HS-27A (cell line): Measurements from ENCODE around the gene PEAK3.
"Not testable (repeated sequence)": the region's sequence is repeated elsewhere in the genome, so short reads cannot be mapped to it uniquely, and the experiment has no call there.

Source experiments
- DNase-seq: peaks from one replicate; pipeline ENCODE4 v3.0.0-alpha.2; 2012; ENCODE audit warnings: low read depth, missing footprints

The PEAK3 gene

DNA sequence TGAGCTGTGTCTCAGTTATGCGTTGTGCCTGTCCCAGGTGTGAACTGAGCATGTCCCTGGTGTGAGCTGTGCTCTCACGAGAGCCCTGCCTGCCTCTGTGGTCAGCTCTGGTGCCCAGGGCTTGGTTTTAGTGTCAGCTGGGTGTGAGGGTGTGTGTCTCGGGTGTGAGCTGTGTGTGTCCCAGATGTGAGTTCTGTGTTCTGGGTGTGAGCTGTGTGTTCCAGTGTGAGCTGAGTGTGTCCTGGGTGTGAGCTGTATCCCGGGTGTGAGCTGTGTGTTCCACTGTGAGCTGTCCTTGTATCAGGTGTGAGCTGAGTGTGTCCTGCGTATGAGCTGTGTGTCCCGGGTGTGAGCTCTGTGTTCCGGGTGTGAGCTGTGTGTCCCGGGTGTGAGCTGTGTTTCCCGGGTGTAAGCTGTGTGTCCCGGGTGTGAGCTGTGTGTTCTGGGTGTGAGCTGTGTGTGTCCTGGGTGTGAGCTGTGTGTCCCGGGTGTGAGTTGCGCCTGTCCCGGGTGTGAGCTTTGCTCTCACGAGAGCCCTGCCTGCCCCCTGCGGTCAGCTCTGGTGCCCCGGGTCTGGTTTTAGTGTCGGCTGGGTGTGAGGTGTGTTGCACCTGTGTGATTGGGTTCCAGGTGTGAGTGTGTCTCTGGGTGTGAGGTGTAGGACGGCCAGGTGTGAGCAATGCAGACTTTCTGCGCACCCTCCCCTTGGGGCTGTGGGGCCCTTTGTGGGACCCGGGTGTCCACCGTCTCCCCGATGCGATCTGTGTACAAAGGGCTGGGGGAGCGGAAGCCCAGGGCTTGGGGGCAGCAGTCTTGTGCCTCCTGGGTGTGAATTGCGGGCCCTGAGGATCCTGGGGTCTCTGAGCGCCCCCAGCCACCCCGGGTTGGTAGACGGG lies 7.1 kb upstream of the PEAK3 start:
- DNase-seq, result no peak

DNA sequence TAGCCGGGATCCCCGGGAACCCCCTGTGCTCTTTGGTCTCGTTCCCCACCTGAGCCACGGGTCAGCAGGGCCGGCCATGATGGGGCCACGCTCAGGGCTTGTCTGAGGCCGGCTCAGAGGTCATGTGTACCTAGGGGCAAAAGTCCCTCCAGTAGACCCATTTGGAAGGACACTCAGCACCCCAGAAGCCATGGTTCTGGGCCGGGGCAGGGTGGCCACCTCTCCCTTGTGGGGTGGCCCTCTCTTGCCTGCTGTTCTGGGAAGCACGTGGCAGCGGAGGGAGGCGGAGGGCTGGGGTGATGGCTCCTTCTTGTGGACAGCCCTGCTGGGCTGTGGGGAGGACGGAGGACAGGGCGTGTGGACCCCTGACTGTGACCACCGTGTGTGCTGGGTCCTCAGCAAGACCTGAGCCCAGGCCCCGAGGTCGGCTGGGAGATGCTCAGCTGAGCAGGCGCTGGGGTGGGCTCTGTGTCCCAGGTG lies 6.4 kb upstream of the PEAK3 start:
- DNase-seq, result no peak

DNA sequence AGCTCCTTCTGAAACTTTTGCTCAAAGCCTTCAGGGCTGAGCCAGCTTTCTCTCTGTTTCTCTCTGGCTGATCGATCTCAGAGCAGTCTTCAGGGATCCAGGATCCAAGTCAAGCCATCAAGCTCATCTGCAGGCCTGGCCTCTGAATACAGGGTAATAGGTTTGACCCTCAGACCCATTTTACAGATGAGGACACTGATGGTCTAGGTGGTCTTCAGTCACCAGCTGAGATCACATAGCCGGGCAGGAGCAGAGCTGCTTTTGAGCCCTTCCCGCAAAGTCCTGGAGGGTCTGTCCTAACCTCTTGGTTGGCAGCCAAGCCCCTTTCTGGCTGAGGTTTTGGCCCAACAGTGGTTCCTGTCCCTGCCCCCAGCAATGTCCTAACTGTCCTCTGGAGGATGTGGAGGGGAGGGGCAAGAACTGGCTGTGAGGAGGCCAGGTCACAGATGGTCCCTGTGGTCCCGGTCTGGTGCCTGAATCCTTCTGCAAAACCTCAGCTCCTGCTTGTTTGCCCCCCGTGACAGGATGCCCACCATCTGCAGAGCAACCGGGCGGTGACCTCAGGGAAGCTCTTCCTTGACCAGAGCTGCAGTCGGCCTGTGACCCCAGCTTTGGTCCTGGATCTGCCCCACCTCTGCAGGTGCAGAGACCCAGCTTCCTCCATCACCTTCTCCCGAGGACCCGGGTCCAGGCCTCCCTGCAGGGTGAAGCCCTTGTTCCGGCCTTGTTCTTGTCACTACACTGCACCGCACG lies 5.8 kb upstream of the PEAK3 start:
- DNase-seq, result no peak

DNA sequence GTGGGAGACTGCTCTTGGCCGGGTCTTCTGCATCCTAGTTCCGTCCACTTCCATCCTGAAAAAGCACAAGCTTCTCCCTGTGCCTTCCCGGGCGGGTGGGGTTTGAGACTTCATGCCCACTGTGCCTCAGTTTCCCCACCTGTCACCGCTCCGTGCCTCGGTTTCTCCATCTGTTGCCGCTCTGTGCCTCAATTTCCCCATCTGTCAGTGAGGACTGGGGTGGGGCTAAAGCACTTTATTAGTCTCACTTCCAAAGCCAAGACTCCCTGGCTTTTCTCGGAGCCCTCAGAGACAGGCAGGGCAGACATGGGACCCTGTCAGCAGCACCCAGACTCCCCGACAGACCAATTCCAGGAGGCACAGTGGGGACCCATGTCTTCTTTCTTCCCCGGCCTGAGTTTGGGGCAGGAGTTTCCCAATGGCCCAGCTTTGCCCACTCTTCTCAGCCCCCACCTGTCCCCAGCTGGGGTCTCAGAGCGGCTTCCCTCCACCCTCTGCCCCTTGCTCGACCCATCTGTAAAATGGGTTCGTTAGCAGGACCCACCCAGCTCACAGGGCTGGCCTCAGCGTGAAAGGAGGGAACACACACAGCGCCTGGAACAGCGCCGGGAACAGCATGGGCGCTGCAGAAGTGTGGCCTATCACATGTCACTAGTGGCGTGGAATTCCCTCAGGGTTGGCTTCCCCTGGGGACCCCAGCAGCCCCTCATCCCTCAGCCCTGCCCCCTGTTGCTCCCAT lies 4.6 kb upstream of the PEAK3 start:
- DNase-seq, result no peak

DNA sequence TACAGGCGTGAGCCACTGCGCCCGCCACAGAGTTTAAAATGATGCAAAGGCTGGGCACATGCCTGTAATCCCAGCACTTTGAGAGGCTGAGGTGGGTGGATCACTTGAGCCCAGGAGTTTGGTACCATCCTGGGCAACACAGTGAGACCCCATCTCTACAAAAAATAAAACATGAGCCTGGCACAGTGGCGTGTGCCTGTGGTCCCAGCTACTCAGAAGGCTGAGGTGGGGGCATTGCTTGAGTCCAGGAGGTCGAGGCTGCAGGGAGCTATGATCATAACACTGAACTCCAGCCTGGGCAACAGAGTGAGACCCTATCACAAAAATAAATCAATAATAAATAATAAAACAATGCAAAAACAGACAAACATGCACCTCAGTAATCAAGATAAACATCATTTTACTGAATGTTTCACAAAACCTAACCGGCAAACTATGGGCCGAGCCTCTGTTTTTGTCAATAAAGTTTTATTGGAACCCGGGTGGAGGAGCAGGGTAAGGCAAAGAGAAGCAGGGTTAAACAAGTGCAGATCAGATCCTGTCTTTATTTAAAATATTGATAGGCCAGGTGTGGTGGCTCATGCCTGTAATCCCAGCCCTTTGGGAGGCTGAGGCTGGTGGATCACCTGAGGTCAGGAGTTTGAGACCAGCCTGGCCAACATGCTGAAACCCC lies 2.0 kb upstream of the PEAK3 start:
- DNase-seq, result no peak

DNA sequence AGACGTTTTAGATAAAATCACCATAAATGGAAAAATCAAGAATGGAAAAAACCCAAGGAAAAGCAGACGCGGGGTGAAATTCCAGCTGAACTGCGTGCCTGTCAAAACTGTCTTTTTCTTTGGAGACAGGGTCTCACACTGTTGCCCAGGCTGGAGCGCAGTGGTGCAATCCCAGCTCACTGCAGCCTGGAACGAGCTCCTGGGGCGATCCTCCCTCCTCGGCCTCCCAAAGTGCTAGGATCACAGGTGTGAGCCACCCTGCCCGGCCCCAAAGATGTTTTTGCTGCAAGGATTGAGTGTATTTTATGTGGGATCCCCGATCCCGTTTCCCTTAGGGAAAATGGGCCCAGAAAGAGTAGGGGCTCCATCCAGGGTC lies 875 bp upstream of the PEAK3 start:
- DNase-seq, result no peak

DNA sequence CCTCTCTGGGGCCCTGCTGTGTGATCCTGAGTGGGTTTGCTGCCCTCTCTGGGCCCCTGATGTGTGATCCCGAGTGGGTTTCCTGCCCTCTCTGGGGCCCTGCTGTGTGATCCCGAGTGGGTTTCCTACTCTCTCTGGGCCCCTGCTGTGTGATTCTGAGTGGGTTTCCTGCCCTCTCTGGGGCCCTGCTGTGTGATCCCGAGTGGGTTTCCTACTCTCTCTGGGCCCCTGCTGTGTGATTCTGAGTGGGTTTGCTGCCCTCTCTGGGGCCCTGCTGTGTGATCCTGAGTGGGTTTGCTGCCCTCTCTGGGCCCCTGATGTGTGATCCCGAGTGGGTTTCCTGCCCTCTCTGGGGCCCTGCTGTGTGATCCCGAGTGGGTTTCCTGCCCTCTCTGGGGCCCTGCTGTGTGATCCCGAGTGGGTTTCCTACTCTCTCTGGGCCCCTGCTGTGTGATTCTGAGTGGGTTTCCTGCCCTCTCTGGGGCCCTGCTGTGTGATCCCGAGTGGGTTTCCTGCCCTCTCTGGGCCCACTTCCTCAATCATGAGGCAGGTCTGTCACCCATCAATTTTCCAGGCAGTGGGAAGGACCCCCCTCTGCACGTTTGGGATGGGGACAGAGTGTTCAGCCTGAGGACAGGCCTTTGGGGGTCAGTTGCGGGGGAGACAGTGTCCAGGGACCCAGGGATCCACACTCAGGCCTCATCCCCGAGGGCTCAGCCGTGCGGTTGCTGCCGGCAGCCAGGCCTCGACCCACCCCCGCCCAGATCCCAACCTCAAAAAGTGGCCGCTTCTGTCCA lies 512 bp downstream of the PEAK3 start:
- DNase-seq, result not testable (repeated sequence)

DNA sequence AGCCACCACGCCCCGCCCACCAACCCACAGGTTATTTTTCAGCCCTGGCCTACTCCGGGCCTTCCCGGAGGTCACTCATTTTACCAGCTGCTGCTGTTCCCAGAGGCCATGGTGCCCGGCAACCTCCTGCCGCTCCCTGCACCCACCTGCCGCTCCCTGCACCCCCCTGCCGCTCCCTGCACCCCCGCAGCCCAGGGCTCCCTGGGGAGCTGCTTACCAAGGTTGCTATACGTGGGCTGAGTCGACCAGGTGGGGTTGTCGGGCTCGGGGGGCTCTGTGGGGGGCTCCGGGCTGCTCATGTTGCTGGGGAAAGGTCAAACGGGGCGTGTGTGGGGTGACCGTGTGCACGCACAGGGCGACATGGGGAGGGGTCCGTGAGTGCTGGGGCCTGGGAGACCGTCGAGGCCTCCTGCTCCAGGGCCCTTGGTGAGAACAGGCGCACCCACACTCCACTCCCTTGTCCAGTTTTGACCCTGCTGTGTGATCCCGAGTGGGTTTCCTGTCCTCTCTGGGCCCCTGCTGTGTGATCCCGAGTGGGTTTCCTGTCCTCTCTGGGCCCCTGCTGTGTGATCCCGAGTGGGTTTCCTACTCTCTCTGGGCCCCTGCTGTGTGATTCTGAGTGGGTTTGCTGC lies 1.2 kb downstream of the PEAK3 start:
- DNase-seq, result no peak

DNA sequence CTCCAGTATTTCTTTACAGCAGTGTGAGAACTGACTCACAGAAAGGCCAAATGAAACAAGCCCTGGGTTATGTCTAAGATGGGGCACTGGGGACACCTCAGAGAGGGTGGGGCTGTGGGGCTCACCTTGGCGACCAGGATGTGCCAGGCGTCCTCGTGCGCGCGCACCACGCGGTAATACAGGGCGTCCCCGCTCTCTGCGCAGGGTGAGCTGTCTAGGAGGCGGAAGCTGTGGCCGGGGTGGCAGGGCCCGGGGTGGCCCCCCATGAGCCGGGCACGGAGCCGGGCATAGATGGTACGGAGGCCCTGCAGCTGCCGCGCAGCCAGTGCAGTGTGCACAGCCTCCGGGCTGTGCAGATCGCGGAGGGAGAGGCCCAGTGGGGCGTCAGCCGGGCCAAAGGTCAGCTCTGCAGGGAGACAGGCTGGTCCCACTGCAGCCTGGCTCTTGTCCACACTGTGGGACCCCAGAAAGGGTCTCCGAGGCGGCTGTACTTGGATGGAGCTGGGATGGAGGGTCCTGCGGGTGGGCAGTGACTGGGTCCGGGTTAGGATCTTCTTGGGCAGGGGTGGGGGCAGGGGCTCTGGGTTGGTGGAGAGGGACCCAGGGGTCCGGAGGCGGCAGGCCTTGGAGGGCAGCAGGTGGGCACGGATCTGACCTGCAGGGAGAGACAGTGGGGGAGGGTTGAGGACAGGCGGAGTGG lies 3.4 kb downstream of the PEAK3 start:
- no peak for DNase-seq

DNA sequence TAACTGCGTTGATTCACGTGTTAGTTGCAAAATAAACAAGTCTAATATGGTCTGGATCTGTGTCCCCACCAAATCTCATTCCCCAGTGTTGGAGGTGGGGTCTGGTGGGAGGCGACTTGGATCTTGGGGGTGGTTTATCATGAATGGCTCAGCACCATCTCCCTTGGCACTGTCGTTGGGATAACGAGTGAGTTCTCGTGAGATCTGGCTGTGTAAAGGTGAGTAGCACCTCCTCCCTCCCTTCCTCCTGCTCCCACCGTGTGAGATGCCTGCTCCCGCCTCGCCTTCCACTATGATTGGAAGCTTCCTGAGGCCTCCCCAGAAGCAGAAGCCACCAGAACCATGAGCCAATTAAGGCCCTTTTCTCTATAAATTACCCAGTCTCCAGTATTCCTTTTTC lies 4.8 kb downstream of the PEAK3 start:
- DNase-seq, result no peak

DNA sequence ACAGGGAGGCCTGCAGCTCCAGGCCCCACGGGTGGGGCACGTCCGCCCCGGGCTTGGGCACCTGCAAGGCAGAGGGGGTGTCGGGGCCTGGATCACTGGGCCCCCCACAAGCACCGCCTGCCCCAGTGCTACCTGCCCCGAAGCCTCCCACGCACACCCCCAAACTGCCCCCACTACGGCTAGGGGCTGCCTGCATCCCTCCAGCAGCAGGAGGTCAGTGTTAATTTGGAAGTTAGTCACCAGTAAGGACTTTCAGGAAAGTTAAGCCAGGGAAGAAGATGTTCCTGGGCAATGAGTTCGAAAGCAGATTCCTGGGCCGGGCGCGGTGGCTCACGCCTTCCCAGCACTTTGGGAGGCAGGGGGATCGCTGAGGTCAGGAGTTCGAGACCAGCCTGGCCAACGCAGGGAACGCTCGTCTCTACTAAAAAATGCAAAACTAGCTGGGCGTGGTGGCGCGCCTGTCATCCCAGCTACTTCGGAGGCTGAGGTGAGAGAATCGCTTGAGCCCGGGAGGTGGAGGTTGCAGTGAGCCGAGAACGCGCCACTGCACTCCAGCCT lies 5.5 kb downstream of the PEAK3 start:
- no peak for DNase-seq

DNA sequence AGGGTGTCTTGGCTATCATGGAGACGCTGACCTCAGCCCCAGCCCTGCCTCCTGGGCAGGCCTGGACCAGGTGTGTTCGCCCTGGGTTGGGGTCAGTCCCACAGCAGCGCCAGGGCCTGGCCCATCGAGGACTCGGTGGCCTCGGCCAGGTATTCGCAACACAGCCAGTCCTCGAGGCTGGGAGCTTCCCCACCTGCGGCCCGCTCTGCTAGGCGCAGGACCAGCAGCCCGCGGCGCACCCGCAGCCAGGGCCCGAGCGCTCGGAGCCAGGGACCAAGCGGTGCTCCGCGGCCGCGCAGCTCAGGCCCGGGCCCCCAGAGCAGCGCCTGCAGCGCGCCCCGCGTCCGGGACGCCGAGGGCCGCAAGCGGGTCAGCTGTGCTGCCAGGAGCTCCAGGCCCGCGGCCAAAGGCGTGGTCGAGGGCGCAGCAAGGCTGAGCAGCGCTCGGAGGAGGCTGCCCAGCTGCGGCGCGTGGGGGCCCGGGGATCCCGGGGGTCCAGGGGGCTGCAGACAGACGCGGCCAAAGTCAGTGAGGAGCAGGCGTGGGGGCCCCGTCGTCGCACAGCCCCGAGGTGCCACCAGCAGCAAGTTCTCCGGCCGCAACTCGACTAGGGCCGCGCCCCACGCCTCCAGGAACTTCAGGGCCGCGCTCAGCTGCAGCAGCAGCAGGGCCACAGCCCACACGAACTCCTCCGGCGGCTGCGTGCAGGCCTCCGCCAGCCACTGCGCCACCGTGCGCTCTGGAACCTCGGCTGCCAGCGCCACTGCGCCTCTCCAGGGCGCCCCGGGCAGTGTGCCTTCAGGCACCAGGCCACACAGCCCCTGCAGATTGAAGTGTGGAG lies 6.2 kb downstream of the PEAK3 start:
- DNase-seq, result no peak

DNA sequence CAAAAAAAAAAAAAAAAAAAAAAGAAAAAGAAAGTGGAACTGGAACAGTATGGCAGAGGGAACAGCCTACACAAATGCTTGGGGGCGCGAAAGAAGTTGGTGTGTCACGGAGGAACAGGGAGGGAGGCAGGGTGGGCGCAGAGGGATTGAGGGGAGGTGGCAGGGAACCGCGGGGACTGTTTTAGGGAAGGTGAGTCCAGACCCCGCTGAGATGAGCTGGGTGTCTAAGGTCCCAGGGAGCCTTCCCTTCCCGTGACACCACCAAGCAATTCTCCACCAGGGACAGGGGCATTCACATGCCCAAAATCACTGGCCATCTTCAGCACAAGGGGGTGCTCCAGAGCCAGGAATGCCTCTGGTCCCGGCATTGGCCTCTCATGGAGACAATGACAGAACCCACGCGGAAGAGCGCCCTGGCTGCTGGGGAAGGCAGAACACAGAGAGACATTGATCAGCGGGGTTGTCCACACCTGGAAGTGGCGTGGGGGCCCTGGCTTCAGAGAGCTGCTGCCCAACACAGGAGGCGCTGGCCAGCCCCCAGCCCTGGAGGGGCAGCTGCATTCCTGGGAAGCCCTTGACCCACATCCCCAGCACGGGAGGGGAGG lies 6.9 kb downstream of the PEAK3 start:
- no peak for DNase-seq

DNA sequence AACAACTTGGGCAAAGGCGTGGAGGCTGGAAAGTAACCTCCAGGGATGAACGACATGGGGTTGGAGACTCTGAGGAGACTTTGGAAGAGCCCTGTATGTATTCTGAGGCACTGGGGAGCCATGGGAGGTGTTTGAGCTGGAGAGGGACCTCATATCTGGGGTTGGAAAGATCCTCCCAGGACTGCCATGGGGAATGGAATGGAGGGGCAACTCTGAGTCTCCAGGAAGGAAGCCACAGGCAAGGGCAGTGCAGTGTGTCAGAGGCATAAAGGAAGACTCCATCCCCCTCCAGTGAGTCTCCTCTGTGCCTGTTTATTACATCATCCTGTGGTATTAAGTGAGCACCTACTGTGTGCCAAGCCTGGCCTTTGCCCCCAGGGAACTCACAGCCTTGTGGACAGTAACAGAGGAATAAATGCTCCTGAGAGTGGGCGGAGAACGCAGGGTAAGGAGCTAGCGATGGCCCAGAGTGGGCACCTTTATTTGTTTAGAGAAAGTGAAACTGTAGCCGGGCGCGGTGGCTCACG lies 7.7 kb downstream of the PEAK3 start:
- DNase-seq, result no peak

DNA sequence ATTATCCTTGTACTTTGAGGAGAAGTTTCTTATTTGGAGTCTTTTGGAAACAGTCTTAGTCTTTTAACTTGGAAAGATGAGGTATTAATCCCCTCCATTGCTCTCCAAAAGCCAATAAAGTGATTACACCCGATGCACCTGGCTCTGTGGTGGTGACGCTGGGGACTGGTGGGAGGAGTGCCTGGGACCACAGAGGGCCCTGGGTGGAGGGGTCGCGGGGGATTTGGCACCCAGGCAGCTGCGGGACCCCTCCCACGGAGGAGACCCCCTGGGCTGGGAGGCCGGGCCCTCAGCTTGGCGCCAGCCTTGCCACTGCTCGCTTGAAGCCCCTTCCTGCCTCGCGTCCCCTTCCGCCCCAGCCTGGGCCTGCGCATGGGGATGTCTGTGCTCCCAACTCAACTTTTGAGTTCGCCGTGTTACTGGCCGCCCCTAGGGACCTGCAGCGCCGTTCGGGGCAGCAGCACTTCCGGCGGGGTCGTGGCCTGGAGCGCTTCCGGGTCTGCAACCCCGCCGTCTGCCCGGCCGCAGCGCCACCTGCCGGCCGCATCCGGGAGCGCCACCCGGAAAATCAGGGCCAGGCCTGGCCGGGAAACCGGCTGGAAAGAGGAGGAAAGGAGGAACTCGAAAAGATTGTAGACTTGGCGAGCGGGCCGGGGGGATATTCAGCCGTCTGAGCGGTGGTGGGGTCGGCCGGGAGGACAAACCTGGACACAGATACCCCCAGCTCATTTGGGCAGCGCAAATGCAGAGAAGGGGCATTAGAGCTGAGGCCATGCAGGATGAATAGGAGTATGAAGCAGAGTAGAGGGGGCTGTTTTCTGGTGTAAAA lies 8.4 kb downstream of the PEAK3 start:
- DNase-seq, result no peak

DNA sequence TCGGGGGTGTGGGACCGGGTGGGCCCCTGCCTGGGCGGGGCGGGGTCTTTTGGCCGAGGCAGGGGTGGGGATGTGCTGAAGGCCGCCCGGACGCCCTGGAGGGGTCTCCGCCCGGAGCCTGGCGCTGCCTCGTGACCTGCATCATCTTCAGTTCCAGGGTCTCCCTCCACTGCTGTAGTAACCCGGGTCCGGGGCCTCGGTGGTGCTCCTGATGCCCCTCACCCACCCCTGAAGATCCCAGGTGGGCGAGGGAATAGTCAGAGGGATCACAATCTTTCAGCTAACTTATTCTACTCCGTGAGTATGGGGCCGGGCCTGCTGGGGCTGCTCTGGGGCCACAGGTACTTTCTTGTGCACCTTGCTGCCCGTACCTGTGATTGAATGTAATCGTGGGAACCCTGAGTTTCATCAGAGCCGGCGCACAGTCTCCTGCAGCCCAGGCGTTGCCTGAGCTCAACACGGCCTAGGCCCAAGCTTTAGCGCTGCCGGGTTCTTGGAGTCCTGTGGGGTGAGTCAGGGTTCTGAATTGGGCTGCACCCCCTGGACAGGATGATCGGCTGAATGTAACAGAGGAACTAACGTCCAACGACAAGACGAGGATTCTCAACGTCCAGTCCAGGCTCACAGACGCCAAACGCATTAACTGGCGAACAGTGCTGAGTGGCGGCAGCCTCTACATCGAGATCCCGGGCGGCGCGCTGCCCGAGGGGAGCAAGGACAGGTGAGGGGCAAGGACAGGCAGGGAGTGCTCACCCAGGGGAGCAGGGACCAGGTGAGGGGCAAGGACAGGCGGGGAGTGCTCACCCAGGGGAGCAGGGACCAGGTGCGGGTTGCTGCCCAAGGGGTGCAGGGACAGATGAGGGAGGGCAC lies 10.5 kb downstream of the PEAK3 start:
- DNase-seq, result peak; percentile 38
